GM21360 (cell line): ENCODE data around the gene ACTG2.

Source experiments
- ATAC-seq: cut with Tn5 transposase; IDR thresholded peaks from one replicate; pipeline ENCODE4 v1.9.1; 2021; ENCODE audit warnings: mild to moderate bottlenecking, moderate library complexity; ENCODE audit not compliant: unreplicated experiment

ACTG2 gene

DNA sequence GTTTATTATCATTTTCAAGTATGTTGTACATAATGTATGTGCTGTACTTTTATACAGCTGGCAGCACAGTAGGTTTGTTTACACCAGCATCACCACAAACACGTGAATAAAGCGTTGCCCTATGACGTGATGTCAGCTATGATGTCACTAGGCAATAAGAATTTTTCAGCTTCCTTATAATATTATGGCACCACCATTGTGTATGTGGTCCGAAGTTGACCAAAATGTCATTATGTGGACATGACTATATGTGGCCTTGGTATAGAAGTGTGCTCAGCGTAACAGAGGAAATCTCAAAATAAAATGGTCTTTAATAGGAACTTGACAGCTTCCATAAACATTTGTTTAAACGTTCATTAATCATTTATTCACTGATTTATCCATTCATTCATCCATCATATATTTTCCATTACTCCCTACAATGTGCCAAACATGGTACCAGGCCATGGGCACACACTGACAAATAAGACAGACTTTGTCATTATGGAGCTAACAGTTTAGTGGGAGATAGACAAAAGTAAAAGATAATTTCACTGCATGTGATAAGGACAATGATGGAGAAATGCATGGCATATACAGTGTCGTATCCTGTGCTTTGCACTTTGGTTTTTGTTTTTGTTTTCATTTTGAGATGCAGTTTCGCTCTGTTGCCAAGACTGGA is 18.9 kb downstream of the ACTG2 start:
- no peak for ATAC-seq

GRCh38 chr2:73913414-73914054 is 20.7 kb downstream of the ACTG2 start:
- ATAC-seq = no peak

- ATAC-seq = no peak
These were observed 21.9 kb downstream of the ACTG2 start for GRCh38 chr2:73914667-73915066.

DNA sequence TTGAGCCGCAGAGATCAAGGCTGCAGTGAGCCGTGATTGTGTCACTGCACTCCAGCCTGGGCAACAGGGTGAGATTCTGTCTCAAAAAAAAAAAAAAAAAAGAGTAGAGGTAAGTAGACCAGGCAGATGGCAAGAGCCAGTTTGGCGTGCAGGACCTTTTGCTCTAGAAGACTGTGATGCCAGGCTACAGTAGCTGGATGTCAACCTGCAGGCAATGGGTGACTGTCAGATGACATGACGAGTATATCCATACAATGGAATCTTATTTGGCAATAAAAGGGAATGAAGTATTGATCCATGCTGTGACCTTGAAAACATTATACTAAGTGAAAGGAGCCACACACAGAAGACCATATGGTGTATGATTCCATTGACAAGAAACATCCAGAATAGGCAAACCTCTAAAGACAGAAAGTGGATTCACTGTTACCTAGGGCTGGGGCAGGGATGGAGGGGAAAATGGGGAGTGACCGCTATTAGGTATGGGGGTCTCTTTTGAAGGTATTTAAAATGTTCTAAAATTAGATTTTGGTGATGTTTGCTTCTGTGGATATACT is 22.7 kb downstream of the ACTG2 start:
- ATAC-seq = no peak

DNA sequence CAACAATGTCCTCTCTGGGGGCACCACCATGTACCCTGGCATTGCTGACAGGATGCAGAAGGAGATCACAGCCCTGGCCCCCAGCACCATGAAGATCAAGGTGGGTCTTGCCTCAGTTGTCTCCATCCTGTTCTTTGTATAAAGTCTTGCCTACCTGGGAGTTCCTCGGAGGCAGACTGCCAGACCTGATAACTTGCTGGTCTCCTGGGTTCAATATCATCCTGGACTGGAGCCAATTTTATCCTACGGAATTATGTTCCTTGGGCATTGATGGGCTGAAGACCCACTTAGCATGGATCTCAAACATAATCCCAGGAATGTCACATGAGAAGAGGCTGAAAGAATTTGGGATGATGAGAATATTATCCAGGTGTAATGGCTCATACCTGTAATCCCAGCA is 23.9 kb downstream of the ACTG2 start:
- ATAC-seq = no peak

DNA sequence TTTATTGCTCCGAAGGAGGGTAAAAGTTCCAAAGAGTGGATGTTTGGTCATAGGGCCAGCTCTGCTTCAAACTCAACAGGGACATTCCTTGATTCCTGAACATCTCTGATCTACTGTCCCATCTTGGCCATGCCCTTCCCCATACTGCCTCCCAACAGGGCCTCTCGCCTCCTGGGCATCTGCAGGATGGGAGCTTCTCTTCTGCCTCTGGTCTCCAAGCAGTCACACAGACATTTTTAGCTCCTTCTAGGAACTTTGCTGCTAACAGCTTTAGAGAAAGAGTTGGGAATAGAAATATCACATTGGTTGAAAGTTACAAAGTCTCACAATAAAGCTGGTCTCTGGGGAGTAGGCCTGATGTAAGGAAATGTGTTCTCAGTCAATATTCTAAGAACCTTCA is 24.5 kb downstream of the ACTG2 start:
- no peak for ATAC-seq

DNA sequence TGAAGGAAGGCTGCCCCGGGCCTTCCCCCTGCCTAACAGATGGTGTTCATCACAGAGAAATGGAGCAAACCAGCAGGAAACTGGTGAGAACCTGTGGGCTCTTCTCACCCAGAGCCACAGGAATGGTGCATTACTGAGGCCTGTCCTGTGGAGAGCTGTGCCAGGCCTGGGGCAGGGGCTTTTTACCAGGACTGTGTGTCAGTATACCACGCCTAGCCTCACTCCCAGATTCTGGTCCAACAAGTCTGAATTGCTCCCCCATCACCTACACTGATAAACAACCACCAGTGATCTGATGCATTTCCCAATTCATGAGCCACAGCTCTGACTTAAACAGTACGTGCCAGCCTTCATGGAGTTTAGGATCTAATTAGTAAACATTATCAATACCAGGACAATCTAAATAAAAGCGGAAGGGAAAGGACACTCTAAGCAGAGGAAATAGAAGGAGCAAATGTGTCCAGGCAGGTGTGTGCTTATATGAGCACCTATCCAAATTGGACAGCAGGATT is 24.9 kb downstream of the ACTG2 start:
- ATAC-seq = no peak

- no peak for ATAC-seq
These were observed 26.0 kb downstream of the ACTG2 start for GRCh38 chr2:73918856-73919255.

DNA sequence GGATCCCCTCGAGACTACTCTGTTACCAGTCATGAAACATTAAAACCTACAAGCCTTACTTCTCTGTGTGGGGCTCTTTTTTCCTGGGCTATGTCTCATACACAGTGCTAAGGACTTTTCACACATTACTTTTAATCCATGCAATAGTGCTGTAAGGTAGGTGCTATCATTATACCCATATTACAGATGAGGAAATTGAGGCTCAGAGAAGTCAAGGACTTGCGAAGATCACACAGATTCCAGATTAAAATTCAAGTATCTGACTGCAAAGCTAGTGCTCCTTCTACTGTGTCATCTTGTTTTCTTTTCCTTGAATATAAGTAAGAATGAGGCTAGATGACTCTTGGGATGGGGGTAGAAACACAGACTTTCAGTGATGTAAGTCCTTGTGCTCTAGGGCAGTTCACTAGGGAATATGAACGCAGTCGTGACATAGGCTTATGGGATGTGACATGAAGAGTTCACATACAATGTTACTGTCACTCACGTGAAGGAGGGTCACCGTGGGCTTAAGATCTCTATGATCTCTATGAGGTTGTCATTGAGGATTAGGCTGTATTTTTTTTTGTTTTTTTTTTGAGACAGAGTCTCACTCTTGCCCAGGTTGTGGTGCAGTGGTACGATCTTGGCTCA is 26.9 kb downstream of the ACTG2 start:
- ATAC-seq = no peak

- ATAC-seq = no peak
These were observed 28.1 kb downstream of the ACTG2 start for GRCh38 chr2:73920577-73921545.

DNA sequence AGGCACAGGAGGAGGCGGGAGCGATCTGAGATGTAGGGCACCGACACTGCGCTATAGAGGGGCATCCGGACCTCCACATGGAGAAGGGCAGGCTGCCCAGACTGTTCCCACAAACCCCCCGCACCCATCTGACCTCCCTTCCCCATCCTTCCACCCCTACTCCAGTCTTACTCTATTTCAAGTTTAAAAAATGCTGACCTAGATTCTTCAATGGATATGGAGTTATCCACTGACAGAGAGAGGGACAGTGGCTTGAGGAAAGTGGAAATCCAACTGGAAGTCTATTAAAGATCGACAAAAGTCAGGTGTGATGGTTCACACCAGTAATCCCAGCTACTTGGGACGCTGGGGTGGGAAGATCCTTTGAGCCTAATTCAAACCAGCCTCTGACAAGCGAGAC is 28.8 kb downstream of the ACTG2 start:
- ATAC-seq = no peak

GRCh38 chr2:73922681-73923080 is 29.9 kb downstream of the ACTG2 start:
- no peak for ATAC-seq

- ATAC-seq = no peak
These were observed 32.4 kb downstream of the ACTG2 start for GRCh38 chr2:73925033-73925704.

DNA sequence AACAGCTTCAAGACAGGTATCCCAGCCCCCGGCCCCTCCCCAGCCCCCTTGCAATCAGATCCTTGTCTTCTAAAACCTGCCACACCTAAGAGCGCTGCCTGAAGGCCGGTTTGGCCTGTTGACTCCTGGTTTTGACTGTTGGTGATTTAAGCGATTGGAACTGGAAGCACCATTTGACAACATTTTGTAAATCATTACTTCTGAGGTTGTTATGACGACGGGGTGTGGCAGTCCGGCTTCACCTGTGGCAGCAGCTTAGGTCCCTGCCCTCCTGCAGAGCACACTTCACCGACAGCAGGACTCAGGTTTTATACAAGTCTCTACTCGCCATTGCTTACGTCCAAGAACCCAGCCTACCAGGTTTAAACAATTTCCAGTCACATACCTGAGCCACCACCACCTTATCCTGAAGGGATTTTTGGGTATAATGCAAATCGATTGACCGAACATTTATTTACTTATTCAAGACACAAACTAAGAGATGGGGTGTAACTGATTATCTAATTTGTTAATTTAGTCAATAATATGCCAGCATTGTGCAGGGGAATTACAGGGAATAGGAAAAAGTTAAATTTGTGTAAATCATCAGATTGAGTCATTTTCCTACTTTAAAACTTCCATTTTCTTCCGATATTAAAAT is 33.2 kb downstream of the ACTG2 start:
- ATAC-seq = no peak

DNA sequence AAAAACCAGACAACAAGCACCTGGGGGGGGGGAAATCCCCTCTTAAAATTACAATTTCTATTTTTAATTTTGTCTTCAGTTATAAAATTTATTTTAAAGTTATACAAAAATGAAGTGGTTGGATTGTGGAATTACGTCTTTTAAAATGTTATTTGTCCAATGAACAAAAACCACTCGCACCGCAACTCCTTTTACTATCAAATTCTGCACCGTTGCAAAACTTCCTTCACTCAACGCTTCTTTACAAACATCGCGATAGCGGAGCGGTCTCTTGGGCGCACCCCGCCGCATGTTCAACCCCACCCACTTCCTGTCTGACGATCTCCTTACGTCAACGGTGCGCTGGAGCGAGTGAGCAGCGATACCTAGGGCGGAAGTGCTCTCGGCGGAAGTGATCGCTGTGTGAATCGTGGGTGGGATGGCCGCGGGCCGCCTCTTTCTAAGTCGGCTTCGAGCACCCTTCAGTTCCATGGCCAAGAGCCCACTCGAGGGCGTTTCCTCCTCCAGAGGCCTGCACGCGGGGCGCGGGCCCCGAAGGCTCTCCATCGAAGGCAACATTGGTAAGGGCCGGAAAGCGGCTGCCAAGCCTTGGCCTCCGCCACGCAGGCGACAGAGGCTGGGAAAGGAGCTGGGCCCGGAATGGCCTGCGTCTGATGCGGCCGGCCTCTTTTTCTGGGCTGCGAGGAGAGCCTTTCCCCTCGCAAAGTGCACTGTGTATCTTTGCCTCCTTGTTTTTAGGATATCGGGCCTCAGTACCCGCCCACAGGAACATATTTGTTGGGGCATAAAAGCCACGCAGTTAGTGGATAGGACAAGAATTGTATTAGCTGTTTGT is 33.9 kb downstream of the ACTG2 start, which contains the start of gene DGUOK:
Gene DGUOK (plus strand): TSS at position 388 of the 835 bp plus-strand sequence. CDS start 31 bp downstream, at position 419.
- peak; percentile 99 for ATAC-seq

DNA sequence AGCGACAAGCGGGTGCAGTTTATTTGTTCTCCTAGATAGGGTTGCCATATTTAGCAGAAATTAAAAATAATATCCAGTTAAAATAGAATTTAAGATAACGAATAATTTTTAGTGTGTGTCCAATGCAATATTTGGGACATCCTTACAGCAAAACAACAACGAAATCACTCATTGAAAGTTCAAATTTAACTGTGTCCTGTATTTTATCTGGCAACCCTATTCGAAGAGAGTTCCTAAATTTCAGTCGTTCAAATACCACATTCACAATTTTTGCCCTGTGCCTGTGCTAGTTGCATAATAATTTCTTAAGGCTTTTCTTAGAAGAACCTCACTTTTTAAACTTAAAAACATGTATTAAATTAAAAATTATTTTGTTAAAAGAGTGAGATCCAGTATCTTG is 34.5 kb downstream of the ACTG2 start:
- ATAC-seq = no peak

GRCh38 chr2:73928963-73929347 is 36.1 kb downstream of the ACTG2 start:
- ATAC-seq = no peak

GRCh38 chr2:73930386-73930785 is 37.6 kb downstream of the ACTG2 start:
- ATAC-seq = no peak
